ENCODE data around the gene LRRC43.

DNA sequence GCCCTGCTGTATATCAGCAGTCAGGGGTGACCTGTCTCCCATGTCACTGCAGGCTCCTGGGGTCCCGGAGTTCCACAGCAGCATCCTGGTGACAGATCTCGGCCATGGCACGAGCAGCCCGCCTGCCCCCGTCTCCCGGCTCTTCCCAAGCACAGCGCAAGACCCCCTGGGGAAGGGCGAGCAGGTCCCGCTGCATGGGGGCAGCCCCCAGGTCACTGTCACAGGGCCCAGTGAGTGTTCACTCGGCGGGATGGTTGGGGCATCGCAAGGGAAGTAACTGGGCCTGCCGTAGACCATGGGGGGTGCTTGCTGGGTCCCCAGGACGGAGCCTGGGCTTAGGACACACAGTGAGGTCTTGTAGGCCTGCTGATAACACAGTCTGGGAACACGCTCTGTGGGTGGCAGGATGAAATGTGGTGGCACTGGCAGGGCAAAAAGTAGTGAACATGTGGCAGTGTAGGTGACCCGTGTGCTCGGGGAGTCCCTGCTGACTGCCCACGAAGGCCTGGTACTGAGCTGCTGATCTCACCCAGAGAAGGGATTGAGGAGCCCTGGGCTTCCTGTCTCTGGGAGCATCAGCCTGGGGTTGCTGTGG lies 47.4 kb upstream of the LRRC43 start:
- TF ChIP-seq, protein P1, sequence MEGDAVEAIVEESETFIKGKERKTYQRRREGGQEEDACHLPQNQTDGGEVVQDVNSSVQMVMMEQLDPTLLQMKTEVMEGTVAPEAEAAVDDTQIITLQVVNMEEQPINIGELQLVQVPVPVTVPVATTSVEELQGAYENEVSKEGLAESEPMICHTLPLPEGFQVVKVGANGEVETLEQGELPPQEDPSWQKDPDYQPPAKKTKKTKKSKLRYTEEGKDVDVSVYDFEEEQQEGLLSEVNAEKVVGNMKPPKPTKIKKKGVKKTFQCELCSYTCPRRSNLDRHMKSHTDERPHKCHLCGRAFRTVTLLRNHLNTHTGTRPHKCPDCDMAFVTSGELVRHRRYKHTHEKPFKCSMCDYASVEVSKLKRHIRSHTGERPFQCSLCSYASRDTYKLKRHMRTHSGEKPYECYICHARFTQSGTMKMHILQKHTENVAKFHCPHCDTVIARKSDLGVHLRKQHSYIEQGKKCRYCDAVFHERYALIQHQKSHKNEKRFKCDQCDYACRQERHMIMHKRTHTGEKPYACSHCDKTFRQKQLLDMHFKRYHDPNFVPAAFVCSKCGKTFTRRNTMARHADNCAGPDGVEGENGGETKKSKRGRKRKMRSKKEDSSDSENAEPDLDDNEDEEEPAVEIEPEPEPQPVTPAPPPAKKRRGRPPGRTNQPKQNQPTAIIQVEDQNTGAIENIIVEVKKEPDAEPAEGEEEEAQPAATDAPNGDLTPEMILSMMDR (IDR thresholded peaks at IDR 0.05): no peak
- no peak for TF ChIP-seq POLR2A (IDR thresholded peaks at IDR 0.05)
